KMS-11 (cell line): ENCODE data around the gene RPS19BP1.

Experiments used
- H2AFZ ChIP-seq: fragments of 200-600 bp; sonication (generic); 2 replicates; pipeline ENCODE4 v1.6.1; 2016; ENCODE audit warnings: antibody characterized with exemption, mixed run types, low read depth
- H3K27ac ChIP-seq: fragments of 200-600 bp; sonication (generic); 2 replicates; pipeline ENCODE4 v1.6.1; 2016; ENCODE audit warnings: mild to moderate bottlenecking, mixed run types
- H3K27me3 ChIP-seq: fragments of 200-600 bp; sonication (generic); 2 replicates; pipeline ENCODE4 v1.6.1; 2017; ENCODE audit warnings: mild to moderate bottlenecking, low read depth, mixed run types, moderate library complexity; ENCODE audit not compliant: insufficient read depth
- H3K36me3 ChIP-seq: fragments of 200-600 bp; sonication (generic); 2 replicates; pipeline ENCODE4 v1.6.1; 2017; ENCODE audit warnings: mild to moderate bottlenecking, mixed run types; ENCODE audit not compliant: insufficient read depth
- H3K4me1 ChIP-seq: fragments of 200-600 bp; sonication (generic); 2 replicates; pipeline ENCODE4 v1.6.1; 2016; ENCODE audit warnings: mild to moderate bottlenecking, low read depth, mixed run types; ENCODE audit not compliant: poor library complexity, severe bottlenecking
- H3K4me2 ChIP-seq: fragments of 200-600 bp; sonication (generic); 2 replicates; pipeline ENCODE4 v1.7.0; 2016; ENCODE audit warnings: mild to moderate bottlenecking, mixed run types
- H3K4me3 ChIP-seq: fragments of 200-600 bp; sonication (generic); IDR thresholded peaks from 2 replicates; pipeline ENCODE4 v1.6.1; 2017; ENCODE audit warnings: low read depth, low read length, mixed read lengths; ENCODE audit not compliant: insufficient read depth
- H3K79me2 ChIP-seq: fragments of 200-600 bp; sonication (generic); 2 replicates; pipeline ENCODE4 v1.6.1; 2016; ENCODE audit warnings: low read depth, mixed run types; ENCODE audit not compliant: insufficient read depth
- H3K9ac ChIP-seq: fragments of 200-600 bp; sonication (generic); 2 replicates; pipeline ENCODE4 v1.6.1; 2016; ENCODE audit warnings: mild to moderate bottlenecking, mixed run types
- H4K20me1 ChIP-seq: fragments of 200-600 bp; sonication (generic); 2 replicates; pipeline ENCODE4 v1.6.1; 2016; ENCODE audit warnings: mild to moderate bottlenecking, mixed run types; ENCODE audit not compliant: insufficient read depth
- CTCF ChIP-seq: fragments of 200-600 bp; sonication (generic); conservative IDR thresholded peaks from 2 replicates; pipeline ENCODE4 v1.6.1; 2017; ENCODE audit warnings: low read depth, mild to moderate bottlenecking, antibody characterized with exemption, low read length, moderate library complexity, mixed read lengths

Gene RPS19BP1

GRCh38 chr22:39482768-39483167, 49.8 kb downstream of the RPS19BP1 start:
- Histone ChIP-seq H3K27me3 (no peaks in the 10 kb centered on the region), H3K36me3 (no peaks in the 10 kb centered on the region), H3K4me1 (peaks cover 13% of the 10 kb centered on the region), H3K4me3 (no peak overlapping the region), H3K4me2 (no peak overlapping the region), H2AFZ (no peak overlapping the region), H3K79me2 (peaks cover 14% of the 10 kb centered on the region; the same call in 1 of the 2 replicates), H4K20me1 (no peaks in the 10 kb centered on the region), H3K9ac (no peak overlapping the region), H3K27ac (no peak overlapping the region)
- TF ChIP-seq CTCF = no peak

DNA sequence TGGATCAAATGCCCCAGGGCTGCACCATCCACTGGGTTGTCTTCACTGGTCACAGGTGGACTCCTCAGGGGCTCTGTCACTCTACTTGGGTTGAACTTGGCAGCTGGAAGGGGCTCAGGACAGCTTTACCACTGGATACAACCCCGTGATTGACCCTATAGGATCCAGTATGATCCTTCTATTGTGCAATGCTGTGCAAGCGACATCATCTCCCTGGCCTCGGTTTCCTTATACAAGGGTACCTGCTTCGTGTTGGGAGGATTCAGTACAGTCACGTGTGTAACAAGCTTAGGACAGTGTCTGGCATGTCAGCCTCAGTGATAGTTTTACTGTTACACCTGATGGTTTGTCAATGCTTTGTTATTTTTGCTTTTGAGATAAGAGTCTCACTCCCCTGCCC, 51.0 kb downstream of the RPS19BP1 start:
- H3K36me3 ChIP-seq = no peaks in the 10 kb centered on the region
- H2AFZ ChIP-seq = no peak overlapping the region
- no peaks in the 10 kb centered on the region for H3K27me3 ChIP-seq
- peaks cover 13% of the 10 kb centered on the region for H3K4me1 ChIP-seq
- H3K27ac ChIP-seq = no peak overlapping the region
- no peaks in the 10 kb centered on the region for H4K20me1 ChIP-seq
- H3K79me2 ChIP-seq = peaks cover 23% of the 10 kb centered on the region; the same call in 1 of the 2 replicates
- no peak overlapping the region for H3K9ac ChIP-seq
- TF ChIP-seq CTCF = no peak
- H3K4me3 ChIP-seq = no peak overlapping the region
- H3K4me2 ChIP-seq = no peak overlapping the region

GRCh38 chr22:39481054-39481453, 51.5 kb downstream of the RPS19BP1 start:
- H3K27me3 ChIP-seq = no peaks in the 10 kb centered on the region
- no peak for TF ChIP-seq CTCF
- peaks cover 28% of the 10 kb centered on the region for H3K79me2 ChIP-seq
- H4K20me1 ChIP-seq = no peaks in the 10 kb centered on the region
- H3K36me3 ChIP-seq = no peaks in the 10 kb centered on the region
- H3K4me2 ChIP-seq = no peak overlapping the region
- no peak overlapping the region for H3K9ac ChIP-seq
- no peak overlapping the region for H3K4me3 ChIP-seq
- peaks cover 13% of the 10 kb centered on the region for H3K4me1 ChIP-seq
- H2AFZ ChIP-seq = no peak overlapping the region
- H3K27ac ChIP-seq = no peak overlapping the region

GRCh38 chr22:39480557-39480956, 52.0 kb downstream of the RPS19BP1 start:
- H3K4me3 ChIP-seq = no peak overlapping the region
- H3K27ac ChIP-seq = no peak overlapping the region
- no peak overlapping the region for H3K4me2 ChIP-seq
- H3K79me2 ChIP-seq = peaks cover 33% of the 10 kb centered on the region
- no peaks in the 10 kb centered on the region for H4K20me1 ChIP-seq
- H3K4me1 ChIP-seq = peaks cover 17% of the 10 kb centered on the region
- no peaks in the 10 kb centered on the region for H3K27me3 ChIP-seq
- no peaks in the 10 kb centered on the region for H3K36me3 ChIP-seq
- TF ChIP-seq CTCF = no peak
- no peak overlapping the region for H3K9ac ChIP-seq
- no peak overlapping the region for H2AFZ ChIP-seq
